ENCODE data around the gene RGCC.
A peak's percentile ranks its signal among the peaks of the same experiment; 100 is the strongest.

RGCC gene

GRCh38 chr13:41491436-41491835, 34.1 kb downstream of the RGCC start:
- no peak overlapping the region for H2AFZ ChIP-seq (ENCODE audit: low read length)
- no peaks in the 10 kb centered on the region for H3K79me2 ChIP-seq (ENCODE audit: insufficient read depth, low read length)
- H3K4me1 ChIP-seq (ENCODE audit: insufficient read depth, low read length, poor library complexity, severe bottlenecking): peaks cover 20% of the 10 kb centered on the region
- H3K27me3 ChIP-seq (ENCODE audit: insufficient read depth, low read length, poor library complexity, severe bottlenecking): no peaks in the 10 kb centered on the region
- H3K36me3 ChIP-seq (ENCODE audit: insufficient read depth, low read length): no peaks in the 10 kb centered on the region
- H3K9ac ChIP-seq (ENCODE audit: low read depth, low read length, poor library complexity, severe bottlenecking): no peak overlapping the region
- H3K9me2 ChIP-seq (replicated peaks; ENCODE audit: low read depth, low read length): no peaks in the 10 kb centered on the region
- no peak overlapping the region for H3K4me3 ChIP-seq (ENCODE audit: low read length, poor library complexity, severe bottlenecking)
- H3K4me2 ChIP-seq (ENCODE audit: low read depth, low read length, poor library complexity, severe bottlenecking): no peak overlapping the region
- TF ChIP-seq EZH2phosphoT487 (IDR thresholded peaks at IDR 0.05; ENCODE audit: borderline replicate concordance): no peak
- TF ChIP-seq CTCF (conservative IDR thresholded peaks at IDR 0.05; ENCODE audit: low read length): no peak
- no peaks in the 10 kb centered on the region for H4K20me1 ChIP-seq (ENCODE audit: insufficient read depth, low read length, poor library complexity, severe bottlenecking)
- no peaks in the 10 kb centered on the region for H3K9me3 ChIP-seq (ENCODE audit: insufficient read depth, low read depth, low read length)
- no peaks in the 10 kb centered on the region for H3F3A ChIP-seq (ENCODE audit: low read depth)

GRCh38 chr13:41492432-41493260, 35.3 kb downstream of the RGCC start:
- Histone ChIP-seq H3K4me3 (ENCODE audit: low read length, poor library complexity, severe bottlenecking) (peak overlapping the region; percentile 18), H3K4me2 (ENCODE audit: low read depth, low read length, poor library complexity, severe bottlenecking) (peak overlapping the region; percentile 61)

GRCh38 chr13:41494202-41494601, 36.9 kb downstream of the RGCC start:
- peaks cover 20% of the 10 kb centered on the region for H3K4me1 ChIP-seq (ENCODE audit: insufficient read depth, low read length, poor library complexity, severe bottlenecking)
- H3K9ac ChIP-seq (ENCODE audit: low read depth, low read length, poor library complexity, severe bottlenecking): no peak overlapping the region
- no peaks in the 10 kb centered on the region for H4K20me1 ChIP-seq (ENCODE audit: insufficient read depth, low read length, poor library complexity, severe bottlenecking)
- H3K9me3 ChIP-seq (ENCODE audit: insufficient read depth, low read depth, low read length): no peaks in the 10 kb centered on the region
- H3K79me2 ChIP-seq (ENCODE audit: insufficient read depth, low read length): no peaks in the 10 kb centered on the region
- H3K4me2 ChIP-seq (ENCODE audit: low read depth, low read length, poor library complexity, severe bottlenecking): no peak overlapping the region
- H3K27me3 ChIP-seq (ENCODE audit: insufficient read depth, low read length, poor library complexity, severe bottlenecking): no peaks in the 10 kb centered on the region
- no peaks in the 10 kb centered on the region for H3F3A ChIP-seq (ENCODE audit: low read depth)
- no peak overlapping the region for H3K4me3 ChIP-seq (ENCODE audit: low read length, poor library complexity, severe bottlenecking)
- H3K9me2 ChIP-seq (replicated peaks; ENCODE audit: low read depth, low read length): no peaks in the 10 kb centered on the region
- TF ChIP-seq EZH2phosphoT487 (IDR thresholded peaks at IDR 0.05; ENCODE audit: borderline replicate concordance): no peak
- TF ChIP-seq CTCF (conservative IDR thresholded peaks at IDR 0.05; ENCODE audit: low read length): no peak
- no peaks in the 10 kb centered on the region for H3K36me3 ChIP-seq (ENCODE audit: insufficient read depth, low read length)
- H2AFZ ChIP-seq (ENCODE audit: low read length): no peak overlapping the region

More at GRCh38 chr13:41492432-41493260, 35.3 kb downstream of the RGCC start:
- H3K9ac ChIP-seq (ENCODE audit: low read depth, low read length, poor library complexity, severe bottlenecking): peak overlapping the region; percentile 17
- no peaks in the 10 kb centered on the region for H3K9me2 ChIP-seq (replicated peaks; ENCODE audit: low read depth, low read length)
- no peaks in the 10 kb centered on the region for H3K27me3 ChIP-seq (ENCODE audit: insufficient read depth, low read length, poor library complexity, severe bottlenecking)
- no peaks in the 10 kb centered on the region for H3K9me3 ChIP-seq (ENCODE audit: insufficient read depth, low read depth, low read length)
- peaks cover 20% of the 10 kb centered on the region for H3K4me1 ChIP-seq (ENCODE audit: insufficient read depth, low read length, poor library complexity, severe bottlenecking)
- H3K36me3 ChIP-seq (ENCODE audit: insufficient read depth, low read length): no peaks in the 10 kb centered on the region
- no peaks in the 10 kb centered on the region for H4K20me1 ChIP-seq (ENCODE audit: insufficient read depth, low read length, poor library complexity, severe bottlenecking)
- H2AFZ ChIP-seq (ENCODE audit: low read length): peak overlapping the region; percentile 75
- no peaks in the 10 kb centered on the region for H3F3A ChIP-seq (ENCODE audit: low read depth)
- no peaks in the 10 kb centered on the region for H3K79me2 ChIP-seq (ENCODE audit: insufficient read depth, low read length)
- no peak for TF ChIP-seq EZH2phosphoT487 (IDR thresholded peaks at IDR 0.05; ENCODE audit: borderline replicate concordance)
- no peak for TF ChIP-seq CTCF (conservative IDR thresholded peaks at IDR 0.05; ENCODE audit: low read length)

Data from Loucy (cell line).